Liver (tissue), 9 donors: ENCODE measurements around the gene ALK. TPM values are rescaled to one million over a fixed set of nuclear protein-coding genes. Genes with fewer than 3 reads are reported as not detected.

Experiments
- DNase-seq: peaks from one replicate; pipeline ENCODE4 v3.0.0-alpha.2; 2017; ENCODE audit warnings: low spot score
- H3K27ac ChIP-seq, 2 donors: one replicate each; pipeline ENCODE4 v1.7.0; 2013; ENCODE audit warnings: inconsistent platforms in 2 of 2, low read length in 2 of 2, control low read depth in 1 of 2, low read depth in 1 of 2, mild to moderate bottlenecking in 1 of 2
- H3K27me3 ChIP-seq, 4 donors: one replicate each; pipeline versions ENCODE4 v1.6.1 to v1.7.0; 2013; ENCODE audit warnings: low read length in 3 of 4, inconsistent platforms in 1 of 4, mild to moderate bottlenecking in 1 of 4, moderate library complexity in 1 of 4; ENCODE audit not compliant: control insufficient read depth in 4 of 4, insufficient read depth in 4 of 4
- H3K36me3 ChIP-seq, 4 donors: one replicate each; pipeline versions ENCODE4 v1.6.1 to v1.7.0; 2013; ENCODE audit warnings: low read length in 3 of 4, mild to moderate bottlenecking in 3 of 4, low read depth in 1 of 4, moderate library complexity in 1 of 4; ENCODE audit not compliant: control insufficient read depth in 4 of 4, insufficient read depth in 3 of 4
- H3K4me1 ChIP-seq, 4 donors: one replicate each; pipeline versions ENCODE4 v1.6.1 to v1.7.0; 2013; ENCODE audit warnings: low read length in 3 of 4, mild to moderate bottlenecking in 3 of 4, moderate library complexity in 1 of 4; ENCODE audit not compliant: control insufficient read depth in 4 of 4, insufficient read depth in 4 of 4
- H3K4me3 ChIP-seq, 3 donors: one replicate each; pipeline versions ENCODE4 v1.6.1 to v1.7.0; 2013; ENCODE audit warnings: low read length in 3 of 3, control low read depth in 1 of 3, low read depth in 1 of 3, mild to moderate bottlenecking in 1 of 3
- H3K9ac ChIP-seq, 2 donors: one replicate each; pipeline ENCODE4 v1.7.0; 2013; ENCODE audit warnings: low read length in 2 of 2, mild to moderate bottlenecking in 2 of 2, moderate library complexity in 2 of 2, control low read depth in 1 of 2, low read depth in 1 of 2
- H3K9me3 ChIP-seq, 4 donors: one replicate each; pipeline versions ENCODE4 v1.6.1 to v1.7.0; 2013; ENCODE audit warnings: low read length in 3 of 4; ENCODE audit not compliant: control insufficient read depth in 4 of 4
- ATF3 ChIP-seq: IDR thresholded peaks from 2 replicates; pipeline ENCODE4 v1.6.1; 2016; ENCODE audit warnings: antibody characterized with exemption
- EGR1 ChIP-seq, 2 donors: IDR thresholded peaks; 2 replicates each; pipeline ENCODE4 v1.6.1; 2016 to 2018; ENCODE audit warnings: antibody characterized with exemption in 2 of 2, low read depth in 2 of 2
- FOXA1 ChIP-seq: IDR thresholded peaks from 2 replicates; pipeline ENCODE4 v1.6.1; 2016; ENCODE audit warnings: antibody characterized with exemption
- FOXA2 ChIP-seq: IDR thresholded peaks from 2 replicates; pipeline ENCODE4 v1.6.1; 2016; ENCODE audit warnings: antibody characterized with exemption
- GABPA ChIP-seq, 2 donors: IDR thresholded peaks in 1 of 2; conservative IDR thresholded peaks in 1 of 2; 2 replicates each; pipeline ENCODE4 v1.6.1; 2016; ENCODE audit warnings: antibody characterized with exemption in 2 of 2, mild to moderate bottlenecking in 1 of 2, moderate library complexity in 1 of 2
- HNF4A ChIP-seq, 2 donors: conservative IDR thresholded peaks; 2 replicates each; pipeline ENCODE4 v1.6.1; 2016; ENCODE audit warnings: antibody characterized with exemption in 2 of 2, mild to moderate bottlenecking in 2 of 2
- HNF4G ChIP-seq: IDR thresholded peaks from 2 replicates; pipeline ENCODE4 v1.6.1; 2016; ENCODE audit warnings: antibody characterized with exemption
- MAX ChIP-seq: IDR thresholded peaks from 2 replicates; pipeline ENCODE4 v1.6.1; 2016; ENCODE audit warnings: antibody characterized with exemption
- NR2F2 ChIP-seq: IDR thresholded peaks from 2 replicates; pipeline ENCODE4 v1.6.1; 2016; ENCODE audit warnings: antibody characterized with exemption
- RAD21 ChIP-seq, 2 donors: IDR thresholded peaks; 2 replicates each; pipeline ENCODE4 v1.6.1; 2016; ENCODE audit warnings: antibody characterized with exemption in 2 of 2, mild to moderate bottlenecking in 2 of 2
- REST ChIP-seq: IDR thresholded peaks from 2 replicates; pipeline ENCODE4 v1.6.1; 2016; ENCODE audit warnings: antibody characterized with exemption, mild to moderate bottlenecking
- RXRA ChIP-seq, 2 donors: IDR thresholded peaks; 2 replicates each; pipeline ENCODE4 v1.6.1; 2017 to 2018; ENCODE audit warnings: antibody characterized with exemption in 2 of 2, mild to moderate bottlenecking in 1 of 2
- SP1 ChIP-seq: IDR thresholded peaks from 2 replicates; pipeline ENCODE4 v1.6.1; 2018; ENCODE audit warnings: antibody characterized with exemption, mild to moderate bottlenecking
- TAF1 ChIP-seq: conservative IDR thresholded peaks from 2 replicates; pipeline ENCODE4 v1.6.1; 2016; ENCODE audit warnings: antibody characterized with exemption, mild to moderate bottlenecking
- ZBTB33 ChIP-seq: IDR thresholded peaks from 2 replicates; pipeline ENCODE4 v1.6.1; 2016; ENCODE audit warnings: antibody characterized with exemption
- WGBS: extraction: QIAGEN DNeasy Blood & Tissue Kit; methylation state at CpG from one replicate; pipeline ENCODE4 v1.1.7; 2013; 5-methylcytosine and 5-hydroxymethylcytosine counted together
- polyA plus RNA-seq, 2 donors: library from polyadenylated mRNA; stranded (reverse) in 1 of 2; unstranded in 1 of 2; fragments of 200-250 nt in 1 of 2; fragments of >200 nt in 1 of 2; fragmentation: Nextera tagmentation in 1 of 2; extraction: Ambion mirVana in 1 of 2; gene quantifications; one replicate each; pipeline versions ENCODE4 v1.2.1 to v1.2.3, GENCODE V29; 2013 to 2015
- total RNA-seq, 2 donors: library from RNA; depleted of rRNA; stranded (reverse); fragments of >200 nt; gene quantifications; one replicate each; pipeline ENCODE4 v1.2.3, GENCODE V29; 2014
- donor health status: healthy.
- donor health status: healthy.
- donor health status: healthy.
- donor health status: healthy.
- donor health status: healthy.

The ALK gene
- total and polyA plus RNA-seq, 4 donors = under 0.01 TPM; not detected in 3

GRCh38 chr2:29755829-29756228 is 165.6 kb downstream of the ALK start:
- H3K4me3 ChIP-seq = no peak overlapping the region
- no peaks in the 10 kb centered on the region for H3K27me3 ChIP-seq
- no peak overlapping the region for H3K9ac ChIP-seq
- H3K27ac ChIP-seq = no peak overlapping the region
- DNase-seq = no peak
- H3K4me1 ChIP-seq = no peaks in the 10 kb centered on the region
- no peaks in the 10 kb centered on the region for H3K9me3 ChIP-seq
- 95% methylated on average over 5 of the region's 5 CpGs for WGBS
- H3K36me3 ChIP-seq = no peaks in the 10 kb centered on the region
- TF ChIP-seq ZBTB33 (no peak), RAD21 (IDR thresholded peaks at IDR 0.05) (no peak), TAF1 (no peak), REST (no peak), RXRA (IDR thresholded peaks at IDR 0.05) (no peak), ATF3 (no peak), FOXA2 (no peak), MAX (no peak), HNF4G (no peak), NR2F2 (no peak), HNF4A (conservative IDR thresholded peaks at IDR 0.05) (no peak), FOXA1 (no peak), SP1 (no peak), EGR1 (IDR thresholded peaks at IDR 0.05; ENCODE audit: low read depth in 2 of 2) (no peak), GABPA (IDR thresholded peaks at IDR 0.05 in 1 of 2, conservative IDR thresholded peaks at IDR 0.05 in 1 of 2) (no peak)

- H3K36me3 ChIP-seq = no peaks in the 10 kb centered on the region
- H3K9ac ChIP-seq = no peak overlapping the region
- H3K27me3 ChIP-seq = no peaks in the 10 kb centered on the region
- no peak overlapping the region for H3K27ac ChIP-seq
- TF ChIP-seq FOXA2 (no peak), MAX (no peak), SP1 (no peak)
- DNase-seq = no peak
- H3K9me3 ChIP-seq = no peaks in the 10 kb centered on the region
- H3K4me1 ChIP-seq = no peaks in the 10 kb centered on the region
- no peak overlapping the region for H3K4me3 ChIP-seq
- 87% methylated on average over 7 of the region's 7 CpGs for WGBS
Observed at GRCh38 chr2:29755233-29755632, 166.2 kb downstream of the ALK start.
